Upper lobe of left lung (tissue), 4 donors: ENCODE data around the gene TAF6.

Experiments
- CTCF ChIP-seq, 6 experiments: fragments of 450-650 bp in 4 of 6; fragments of 200-600 bp in 2 of 6; sonication (generic) in 2 of 6; IDR thresholded peaks; one replicate each; pipeline ENCODE4 v1.5.1; 2016 to 2019; ENCODE audit warnings: antibody characterized with exemption in 6 of 6
- EP300 ChIP-seq, 4 donors: sonication (generic); formaldehyde crosslinking; IDR thresholded peaks; one replicate each; pipeline ENCODE4 v1.5.1; 2017; ENCODE audit warnings: antibody characterized with exemption in 4 of 4, control low read depth in 2 of 4

DNA sequence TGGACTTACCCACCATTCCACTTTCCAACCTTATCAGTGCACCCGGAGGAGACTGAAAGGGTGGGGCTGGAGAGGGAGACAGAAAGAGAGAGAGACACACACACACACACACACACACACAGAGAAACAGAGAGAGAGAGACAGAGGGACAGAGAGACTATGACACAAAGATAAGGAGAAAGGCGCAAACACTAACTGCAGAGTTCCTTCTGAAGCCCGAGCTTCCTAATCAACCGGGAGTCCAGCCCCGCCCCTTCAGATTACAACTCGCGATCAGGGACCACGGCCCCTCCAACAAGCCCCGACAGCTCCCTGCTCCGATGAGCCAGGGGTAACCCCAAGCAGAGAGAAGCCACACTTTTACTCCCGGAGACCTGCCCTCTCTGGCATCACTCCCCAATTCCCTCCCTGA lies 48.8 kb upstream of the TAF6 start:
- no peak for TF ChIP-seq CTCF (IDR thresholded peaks at IDR 0.05)
- no peak for TF ChIP-seq EP300 (IDR thresholded peaks at IDR 0.05)
